GF-D8 (cell line): ENCODE measurements around the gene SHE.

Experiments used
- DNase-seq: peaks from one replicate; lab custom pipeline; 2025; lab: John Stamatoyannopoulos, UW

SHE gene

DNA sequence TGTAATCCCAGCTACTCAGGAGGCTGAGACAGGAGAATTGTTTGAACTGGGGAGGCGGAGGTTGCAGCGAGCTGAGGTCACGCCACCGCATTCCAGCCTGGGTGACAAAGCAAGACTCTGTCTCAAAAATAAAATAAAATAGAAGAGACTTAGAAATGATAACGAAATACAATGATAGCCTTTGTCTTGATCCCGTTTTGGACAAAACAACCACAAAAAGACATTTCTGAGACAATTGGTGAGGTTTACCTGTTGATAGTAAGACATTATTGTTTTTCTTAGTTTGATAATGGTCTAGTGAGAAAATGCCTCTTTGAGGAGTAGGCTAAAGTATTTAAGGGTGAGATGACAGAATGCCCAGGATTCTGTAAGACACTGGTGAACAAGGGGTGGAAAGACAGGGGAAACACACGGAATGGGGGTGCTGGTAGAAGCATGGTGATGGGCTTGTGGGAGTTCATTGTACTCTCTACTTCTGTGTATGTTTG, 11.9 kb upstream of the SHE start:
- DNase-seq: no peak

DNA sequence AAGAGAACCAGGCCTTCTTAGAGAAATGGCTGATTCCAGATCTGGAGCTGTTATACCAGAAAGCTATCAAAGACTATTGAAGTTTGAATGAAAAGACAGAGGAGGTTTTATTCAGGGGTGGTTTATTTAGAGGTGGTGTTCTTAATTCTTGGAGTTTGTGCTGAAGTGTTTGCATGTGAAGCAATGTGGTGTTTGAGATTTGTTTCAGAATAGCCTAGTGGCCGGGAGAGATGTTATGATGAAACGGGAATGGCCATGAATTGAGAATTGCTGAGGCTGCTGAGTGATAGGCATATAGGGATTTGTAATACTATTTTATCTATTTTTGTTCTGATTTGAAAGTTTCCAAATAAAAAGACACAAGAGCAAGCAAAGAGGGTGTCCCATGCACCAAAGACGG, 10.5 kb upstream of the SHE start:
- no peak for DNase-seq

DNA sequence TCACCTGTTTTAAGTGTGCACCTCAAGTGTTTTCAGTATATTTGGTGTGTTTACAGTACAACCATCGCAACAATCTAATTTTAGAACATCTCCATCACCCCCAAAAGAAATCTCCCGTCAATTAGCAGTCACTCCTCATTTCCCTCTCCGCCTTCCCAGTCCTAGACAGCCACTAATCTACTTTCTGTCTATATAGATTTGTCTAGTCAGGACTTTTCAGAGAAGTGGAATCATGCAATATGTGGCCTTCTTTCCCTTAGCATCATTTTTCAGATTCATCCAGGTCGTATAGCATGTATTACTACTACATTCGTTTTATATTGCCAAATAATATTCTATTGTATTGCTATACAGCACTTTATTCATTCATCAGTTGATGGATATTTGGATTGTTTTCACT, 1.7 kb upstream of the SHE start:
- no peak for DNase-seq

- no peak for DNase-seq
Measured at GRCh38 chr1:154502744-154503115, 518 bp upstream of the SHE start.

DNA sequence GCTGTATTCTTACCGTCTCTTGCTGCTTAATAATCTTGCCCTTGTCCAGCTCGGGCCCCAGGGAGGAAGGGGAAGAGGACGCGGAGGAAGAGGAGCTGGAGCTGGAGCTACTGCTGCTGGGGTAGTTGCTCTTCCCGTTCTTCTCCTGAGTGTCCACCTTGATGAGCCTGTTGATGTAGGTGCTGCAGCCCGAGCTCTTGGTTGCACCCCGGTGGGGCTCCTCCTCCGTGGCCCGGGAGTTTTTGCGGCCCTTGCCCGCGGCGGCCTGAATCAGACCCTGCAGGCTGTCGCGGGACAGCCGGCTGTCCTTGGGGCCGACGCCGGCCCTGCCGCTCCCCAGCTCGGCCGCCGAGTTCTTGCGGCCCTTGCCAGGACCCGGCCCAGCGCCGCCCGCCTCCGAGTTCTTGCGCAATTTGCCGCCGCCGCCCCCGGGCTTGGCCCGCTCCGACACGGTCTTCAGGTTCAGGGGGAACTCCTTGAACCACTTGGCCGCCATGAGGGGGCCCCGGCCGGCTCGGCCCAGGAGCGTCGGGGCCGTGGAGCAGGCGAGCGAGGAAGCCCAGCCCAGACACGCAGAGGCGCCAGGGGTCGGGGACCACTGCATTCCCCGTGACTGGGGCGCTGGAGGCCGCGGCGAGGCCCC, 668 bp downstream of the SHE start:
- no peak for DNase-seq

GRCh38 chr1:154500533-154500932, 1.7 kb downstream of the SHE start:
- DNase-seq: no peak

DNA sequence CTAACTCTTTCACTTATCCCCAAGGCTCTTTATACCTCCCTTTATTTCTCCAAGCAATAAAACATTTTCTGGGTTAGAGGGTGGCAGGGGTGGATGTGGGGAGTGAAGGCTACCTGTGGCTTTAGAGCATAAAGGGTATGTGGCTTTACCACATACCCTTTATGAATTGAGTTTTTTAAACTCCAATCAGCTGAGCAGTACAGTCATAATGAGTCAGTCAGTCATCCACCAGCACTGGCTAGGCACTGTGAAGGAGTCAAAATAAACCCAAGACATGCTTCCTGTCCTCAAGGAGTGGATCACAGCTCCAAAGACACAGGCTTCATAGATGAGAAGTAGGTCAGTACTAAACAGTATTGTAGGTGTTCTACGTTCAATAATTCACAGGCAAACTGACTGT, 2.8 kb downstream of the SHE start:
- DNase-seq: no peak

- peak; percentile 85 for DNase-seq
Measured at GRCh38 chr1:154497026-154497806, 5.0 kb downstream of the SHE start.

GRCh38 chr1:154496383-154496782, 5.8 kb downstream of the SHE start:
- DNase-seq: no peak

DNA sequence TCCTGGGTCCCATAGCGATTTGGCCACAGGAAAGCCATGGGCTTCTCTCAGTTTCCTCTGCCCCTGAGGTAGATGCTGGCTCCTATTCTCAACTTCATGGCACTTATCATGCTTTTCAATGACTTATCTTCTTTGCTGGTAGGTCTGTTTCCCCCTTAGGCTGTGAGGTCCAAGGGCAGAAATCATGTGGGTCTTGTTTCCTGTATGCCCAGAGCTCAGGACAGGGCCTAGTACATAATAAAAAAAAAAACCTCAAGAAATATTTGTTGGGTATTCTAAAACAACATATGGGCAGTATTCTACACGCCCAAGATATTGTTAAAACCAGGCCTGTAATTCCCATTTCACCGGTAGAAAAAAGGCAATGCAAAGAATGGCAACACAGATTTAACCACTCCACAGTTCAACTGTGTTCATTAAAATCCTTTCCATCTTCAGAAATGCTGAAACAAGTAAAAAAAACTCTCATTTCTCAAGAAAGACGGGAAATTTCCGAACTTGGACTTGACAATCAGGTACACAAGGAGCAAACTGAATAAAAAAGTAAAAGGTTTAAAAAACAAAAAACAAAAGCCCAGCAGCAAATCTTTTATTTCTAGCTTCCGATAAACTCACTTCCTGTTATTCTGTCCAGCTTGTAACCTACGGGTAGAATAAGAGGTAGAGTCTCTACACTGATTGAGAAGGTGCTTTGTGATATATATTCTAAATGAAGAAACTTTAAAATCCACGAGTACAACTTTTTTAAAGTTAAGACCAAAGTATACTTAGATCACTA, 6.5 kb downstream of the SHE start:
- no peak for DNase-seq

- DNase-seq: peak; percentile 43
Measured at GRCh38 chr1:154493276-154493675, 8.9 kb downstream of the SHE start.

DNA sequence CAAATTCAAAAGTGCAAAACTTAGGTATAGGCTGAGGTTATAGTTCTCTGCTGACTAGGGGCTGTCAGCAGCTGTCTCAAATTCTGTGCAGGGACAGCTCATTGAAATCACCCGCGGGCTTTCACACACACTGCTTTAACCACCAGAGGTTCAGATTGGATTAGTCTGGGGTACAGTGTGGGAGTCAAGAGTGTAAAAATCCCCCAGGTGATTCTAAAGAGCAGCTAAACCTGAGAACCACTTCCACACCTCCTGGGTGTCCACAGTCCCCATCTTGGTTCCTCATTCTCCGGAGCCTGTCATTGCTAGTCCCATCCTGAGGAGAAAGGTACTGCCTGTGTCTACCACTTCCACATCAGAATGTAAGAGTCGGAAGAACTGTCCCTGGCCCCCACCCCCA, 10.1 kb downstream of the SHE start:
- DNase-seq: no peak

DNA sequence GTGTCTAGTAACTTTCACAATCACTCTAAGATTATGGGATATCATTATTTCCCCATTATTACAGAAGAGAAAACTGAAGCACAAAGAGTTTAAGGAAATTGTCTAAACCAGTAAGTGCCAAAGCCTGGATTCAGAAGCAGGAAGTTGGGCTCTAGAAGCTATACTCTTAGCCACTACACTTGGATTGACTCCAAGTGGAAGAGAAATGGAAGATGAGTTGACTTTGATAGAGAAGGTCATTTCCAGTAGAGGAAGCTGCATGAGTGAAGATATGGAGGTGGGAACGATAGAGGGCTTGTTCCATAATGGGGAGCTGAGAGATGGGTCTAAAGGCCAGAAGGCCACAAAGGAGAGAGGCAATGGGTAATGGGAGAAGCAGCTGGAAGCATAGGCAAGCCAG, 11.9 kb downstream of the SHE start:
- peak; percentile 24 for DNase-seq

DNA sequence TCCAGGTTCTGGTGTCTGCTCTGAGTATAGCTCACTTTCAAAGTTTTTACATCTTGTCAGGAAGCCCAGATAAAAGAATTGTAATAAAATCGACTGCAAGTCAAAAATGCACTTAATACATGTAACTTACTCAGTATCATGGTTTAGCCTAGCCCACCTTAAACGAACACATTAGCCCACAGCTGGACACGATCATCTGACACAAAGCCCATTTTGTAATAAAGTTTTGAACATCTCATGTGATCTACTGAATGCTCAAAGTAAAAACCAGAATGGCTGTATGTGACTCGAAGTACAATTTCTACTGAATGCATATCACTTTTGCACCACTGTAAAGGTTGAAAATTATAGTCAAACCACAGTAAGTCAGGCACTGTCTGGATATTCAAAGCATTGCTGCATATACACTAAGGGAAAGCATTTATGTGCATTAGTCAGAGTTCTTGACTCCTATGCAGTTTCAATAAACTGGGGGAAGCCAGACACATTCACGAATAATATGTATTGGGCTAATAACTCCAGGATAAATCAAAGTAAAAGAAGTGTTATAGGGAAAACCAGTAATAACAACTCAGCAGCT, 12.4 kb downstream of the SHE start:
- DNase-seq: no peak

GRCh38 chr1:154488922-154489321, 13.3 kb downstream of the SHE start:
- no peak for DNase-seq

- peak; percentile 30 for DNase-seq
Measured at GRCh38 chr1:154486756-154487155, 15.5 kb downstream of the SHE start.

GRCh38 chr1:154485910-154486496, 16.2 kb downstream of the SHE start:
- no peak for DNase-seq

- peak; percentile 74 for DNase-seq
Measured at GRCh38 chr1:154485106-154485505, 17.1 kb downstream of the SHE start.

GRCh38 chr1:154483941-154484803, 18.0 kb downstream of the SHE start:
- DNase-seq: no peak

DNA sequence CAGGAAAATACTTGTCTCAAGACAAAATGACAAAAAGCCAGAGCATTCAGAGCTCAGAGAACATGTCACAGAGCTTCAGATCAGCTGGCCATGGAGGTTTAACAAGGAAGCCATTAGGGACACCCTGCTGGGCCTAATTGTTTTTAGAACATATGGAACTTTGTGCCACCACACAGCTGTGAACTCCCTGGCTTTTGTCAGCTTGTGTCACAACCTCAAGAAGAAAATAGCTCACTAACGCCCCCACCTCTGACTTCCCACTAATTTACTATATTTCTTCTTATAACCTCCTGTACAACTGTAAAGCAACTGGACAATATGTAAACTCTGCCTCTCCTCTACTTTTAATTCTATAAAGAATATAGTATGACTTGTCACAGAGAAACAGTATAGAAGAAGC, 21.2 kb downstream of the SHE start:
- peak; percentile 27 for DNase-seq

GRCh38 chr1:154479764-154480421, 22.3 kb downstream of the SHE start:
- peak; percentile 18 for DNase-seq
